CD4-positive, alpha-beta T cell treated with Interleukin-12 subunit alpha and Interleukin-12 subunit beta, for 1 hour (primary cell): ENCODE results near the gene TAF12.
"Not testable (repeated sequence)": the region's sequence is repeated elsewhere in the genome, so short reads cannot be mapped to it uniquely, and the experiment has no call there.

Experiments used
- DNase-seq: peaks from one replicate; pipeline ENCODE4 v3.0.0-alpha.2; 2020

TAF12 gene, protein sequence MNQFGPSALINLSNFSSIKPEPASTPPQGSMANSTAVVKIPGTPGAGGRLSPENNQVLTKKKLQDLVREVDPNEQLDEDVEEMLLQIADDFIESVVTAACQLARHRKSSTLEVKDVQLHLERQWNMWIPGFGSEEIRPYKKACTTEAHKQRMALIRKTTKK

DNA sequence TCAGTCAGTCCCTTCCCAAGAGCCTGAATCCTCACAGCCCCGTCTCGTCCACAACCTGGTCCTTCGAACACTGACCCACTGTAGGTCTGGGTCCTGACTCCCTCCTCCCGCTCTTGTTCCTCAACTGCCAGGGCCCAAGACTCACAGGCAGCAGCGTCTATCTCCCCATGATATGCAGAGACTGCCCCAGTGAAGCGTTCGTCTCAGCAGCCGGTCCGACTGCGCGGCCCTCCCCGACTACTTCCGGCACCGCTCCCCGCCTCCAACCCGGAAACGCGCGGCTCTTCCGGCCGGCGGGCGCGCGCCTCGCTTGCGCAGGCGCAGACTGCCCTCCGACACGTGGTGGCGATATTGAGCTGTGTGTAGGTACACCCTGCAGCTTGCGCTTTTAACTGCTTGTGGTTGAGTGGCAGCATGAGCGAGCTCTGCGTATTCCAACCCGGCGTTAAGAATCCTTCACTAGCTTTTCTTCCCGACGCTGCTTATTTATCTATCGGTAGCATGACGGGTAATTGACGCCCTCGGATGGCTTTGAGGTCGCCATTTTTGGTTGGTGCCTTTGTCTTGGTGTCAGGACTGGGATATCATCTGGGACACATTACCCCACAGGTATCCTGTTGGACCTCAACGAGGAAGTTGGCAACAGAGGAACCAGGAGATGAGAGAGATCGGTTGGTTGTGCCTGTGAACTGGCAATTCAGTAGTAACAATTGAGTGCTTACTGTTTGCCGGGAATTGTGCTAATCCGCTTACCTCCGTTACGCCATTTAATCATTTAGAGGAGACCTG lies at the start of gene TAF12:
Gene TAF12 (minus strand): TSS at position 221 of the 789 bp plus-strand sequence. CDS start 20,986 bp downstream, outside the sequence.
- peak; percentile 97 for DNase-seq

DNA sequence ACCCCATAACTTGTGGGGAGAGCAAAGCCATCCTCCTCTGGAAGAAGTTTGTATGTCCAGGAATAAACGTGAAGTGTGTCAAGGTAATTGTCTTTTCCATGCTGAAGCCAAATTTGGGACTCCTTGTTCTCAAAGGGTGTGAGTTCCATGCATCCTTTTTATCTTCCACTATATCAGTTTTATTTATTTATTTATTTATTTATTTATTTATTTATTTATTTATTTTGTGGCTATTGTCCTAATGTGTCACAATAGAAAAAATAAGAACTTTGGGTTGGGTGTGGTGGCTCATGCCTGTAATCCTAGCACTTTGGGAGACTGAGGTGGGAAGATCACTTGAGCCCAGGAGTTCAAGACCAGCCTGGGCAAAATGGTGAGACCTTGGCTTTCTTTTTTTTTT lies 48.8 kb upstream of the TAF12 start:
- DNase-seq = not testable (repeated sequence)

DNA sequence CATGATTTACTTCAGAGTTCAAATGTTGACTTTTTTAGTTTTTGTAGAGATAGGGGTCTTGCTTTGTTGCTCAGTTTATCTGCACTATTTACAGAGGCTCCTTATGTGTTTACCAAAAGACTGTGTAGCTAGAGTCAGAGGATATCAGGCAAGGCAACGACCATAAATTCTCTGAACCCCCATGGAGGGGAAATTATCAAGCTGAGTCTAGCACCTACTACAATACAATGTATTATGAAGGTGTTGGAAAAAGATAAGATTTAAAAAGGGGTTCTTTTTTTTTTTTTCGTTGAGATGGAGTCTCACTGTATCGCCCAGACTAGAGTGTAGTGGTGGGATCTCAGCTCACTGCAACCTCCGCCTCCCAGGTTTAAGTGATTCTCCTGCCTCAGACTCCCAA lies 42.1 kb upstream of the TAF12 start:
- DNase-seq = no peak

DNA sequence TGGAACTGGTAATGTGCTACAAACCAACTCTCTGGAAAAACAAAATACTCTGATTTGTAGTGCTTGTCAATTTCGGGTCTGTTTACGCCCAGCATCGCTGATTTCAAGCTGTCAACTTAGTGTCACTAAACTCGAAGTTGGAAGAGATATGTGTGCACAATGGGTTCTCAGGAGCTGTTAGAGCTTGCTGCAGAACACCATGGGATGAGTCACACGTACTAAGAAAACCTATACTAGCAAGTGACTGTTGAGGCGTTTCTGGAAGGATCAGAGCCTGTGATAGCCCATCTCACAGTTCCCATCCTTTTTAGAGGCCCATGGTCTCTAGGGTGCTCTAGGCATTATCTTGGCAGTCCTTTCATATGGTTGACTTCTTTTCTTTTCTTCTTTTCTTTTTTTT lies 40.0 kb upstream of the TAF12 start:
- no peak for DNase-seq

DNA sequence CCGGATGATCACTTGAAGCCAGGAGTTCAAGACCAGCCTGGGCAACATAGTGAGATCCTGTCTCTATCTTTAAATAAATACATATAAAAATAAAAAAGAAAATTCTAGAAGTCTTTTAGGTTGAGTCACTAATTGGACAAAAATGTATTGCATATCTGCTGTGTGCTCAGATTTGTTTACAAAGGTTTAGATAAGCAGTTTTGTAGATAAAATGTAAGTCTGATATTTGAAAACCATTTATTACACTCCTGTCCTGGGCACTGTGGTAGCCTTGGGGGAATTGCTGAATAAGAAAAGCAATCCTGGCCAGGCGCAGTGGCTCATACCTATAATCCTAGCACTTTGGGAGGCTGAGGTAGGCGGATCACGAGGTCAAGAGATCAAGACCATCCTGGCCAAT lies 37.3 kb upstream of the TAF12 start:
- DNase-seq = no peak

DNA sequence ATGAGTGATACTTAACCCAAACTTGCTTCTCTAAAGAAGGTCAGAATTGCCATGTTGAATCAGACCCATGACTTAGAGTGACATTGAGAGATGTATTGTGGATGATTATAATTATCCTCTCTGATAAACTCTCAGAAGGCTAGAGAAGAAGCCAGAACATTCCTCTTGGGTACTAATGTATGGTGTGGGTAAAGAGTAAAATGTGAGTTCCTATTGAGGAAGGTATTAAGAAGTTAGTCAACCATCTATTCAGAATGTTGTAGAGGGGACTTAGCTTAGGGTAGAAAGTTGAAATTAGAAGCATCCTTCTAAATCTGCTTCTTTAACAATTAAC lies 33.0 kb upstream of the TAF12 start:
- DNase-seq = no peak

DNA sequence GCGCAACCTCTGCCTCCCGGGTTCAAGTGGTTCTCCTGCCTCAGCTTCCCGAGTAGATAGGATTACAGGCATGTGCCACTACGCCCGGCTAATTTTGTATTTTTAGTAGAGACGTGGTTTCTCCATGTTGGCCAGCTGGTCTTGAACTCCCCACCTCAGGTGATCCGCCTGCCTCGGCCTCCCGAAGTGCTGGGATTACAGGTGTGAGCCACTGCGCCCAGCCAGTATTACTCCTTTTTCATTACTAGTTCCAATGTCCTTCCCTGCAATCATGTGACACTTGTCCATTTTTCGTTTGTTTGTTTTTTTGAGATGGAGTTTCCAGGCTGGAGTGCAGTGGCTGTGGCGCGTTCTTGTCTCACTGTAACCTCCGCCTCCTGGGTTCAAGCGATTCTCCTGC lies 30.1 kb upstream of the TAF12 start:
- DNase-seq = not testable (repeated sequence)

DNA sequence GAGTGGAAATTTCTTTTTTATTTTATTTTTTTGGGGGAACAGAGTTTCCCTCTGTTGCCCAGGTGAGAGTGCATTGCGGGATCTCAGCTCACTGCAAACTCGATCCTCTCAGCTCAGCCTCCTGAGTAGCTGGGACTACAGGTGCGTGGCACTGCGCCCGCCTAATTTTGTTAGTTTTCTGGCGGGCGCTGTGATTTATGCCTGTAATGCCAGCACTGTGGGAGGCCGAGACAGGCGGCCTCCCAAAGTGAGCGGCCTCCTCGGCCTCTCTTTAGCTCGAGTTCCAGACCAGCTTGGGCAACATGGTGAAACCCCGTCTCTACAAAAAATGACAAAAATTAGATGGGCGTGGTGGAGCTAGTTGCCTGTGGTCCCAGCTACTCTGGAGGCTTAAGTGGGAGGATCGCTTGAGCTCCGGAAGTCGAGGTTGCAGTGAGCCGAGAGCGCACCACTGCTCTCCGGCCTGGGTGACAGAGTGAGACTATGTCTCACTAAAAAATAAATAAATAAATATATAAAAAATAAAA lies 28.4 kb upstream of the TAF12 start:
- DNase-seq = no peak

DNA sequence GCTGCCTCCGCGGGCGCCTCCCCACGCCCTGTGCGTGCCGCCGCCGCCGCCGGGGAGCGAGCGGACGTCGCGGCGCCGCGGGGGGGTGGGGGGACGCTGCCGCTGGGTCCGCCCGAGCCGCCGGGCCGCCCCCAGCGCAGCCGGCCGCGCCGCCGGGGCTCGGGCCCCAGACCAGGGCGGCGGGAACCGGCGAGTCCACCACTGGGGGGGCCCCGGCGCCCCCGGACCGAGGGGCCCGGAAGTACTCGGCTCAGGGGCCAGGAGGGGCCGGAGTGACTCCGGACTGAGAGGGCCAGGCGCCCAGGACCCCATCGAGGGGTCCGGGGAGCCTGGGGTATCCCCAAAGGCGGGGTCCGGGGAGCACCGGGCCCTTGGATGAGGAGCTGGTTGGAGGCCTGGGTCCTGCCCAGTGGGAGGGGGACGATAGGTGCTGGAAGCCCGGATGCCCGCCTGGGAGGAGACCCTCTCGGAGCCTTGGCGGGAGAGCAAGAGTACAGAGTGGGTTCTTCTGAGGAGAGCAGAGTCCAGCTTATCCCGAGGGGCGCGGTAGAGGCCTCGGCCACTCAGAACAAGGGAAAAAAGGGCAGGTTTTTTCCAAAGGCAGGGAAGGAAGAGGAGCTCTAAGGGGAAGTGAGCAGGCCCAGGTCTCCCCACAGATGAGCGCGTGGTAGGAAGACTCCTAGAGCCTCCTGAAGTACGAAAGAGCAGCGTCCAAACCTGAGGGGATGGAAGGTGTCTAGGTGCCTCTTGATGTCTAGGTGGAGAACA lies 26.3 kb upstream of the TAF12 start:
- DNase-seq = peak; percentile 39

DNA sequence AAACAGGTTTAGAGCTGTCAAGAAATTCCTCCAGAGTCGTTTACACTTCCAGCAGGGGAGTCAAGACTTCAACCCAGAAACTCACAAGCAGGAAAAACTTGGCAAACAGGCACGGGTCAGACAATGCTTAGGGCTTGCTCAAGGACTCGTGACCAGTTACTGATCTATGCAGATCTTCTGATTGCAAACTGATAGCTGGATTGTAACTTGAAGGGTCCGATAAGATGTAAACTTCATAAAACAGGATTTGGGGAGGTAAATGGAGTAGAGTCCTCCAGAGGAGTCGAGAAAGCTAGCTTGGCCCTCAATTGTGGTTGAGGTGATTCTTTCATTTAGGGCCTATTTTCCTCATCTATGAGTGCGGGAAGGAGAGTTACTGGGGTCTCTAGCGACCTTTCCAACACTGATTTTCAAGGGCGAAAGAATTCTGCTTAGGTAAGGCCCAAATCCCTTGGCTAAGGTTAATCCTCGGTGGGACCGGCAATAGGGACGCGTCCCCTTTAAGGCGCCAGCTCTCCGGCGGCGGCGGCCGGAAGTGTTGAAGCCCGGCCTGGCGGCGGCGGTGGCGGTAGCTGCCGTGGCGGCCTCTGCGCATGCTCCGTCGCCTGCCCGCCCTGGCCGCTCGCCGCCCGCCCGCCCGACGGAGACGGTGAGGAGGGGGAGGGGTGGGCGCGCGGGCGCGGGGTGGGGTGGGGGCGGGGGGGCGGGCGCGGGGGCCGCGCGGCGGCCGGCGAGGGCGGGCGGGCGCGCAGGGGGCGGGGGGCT lies 25.5 kb upstream of the TAF12 start, which contains the start of gene GMEB1:
Gene GMEB1 (plus strand): TSS at position 594 of the 765 bp plus-strand sequence. CDS start 14,829 bp downstream, outside the sequence.
- peak; percentile 89 for DNase-seq

DNA sequence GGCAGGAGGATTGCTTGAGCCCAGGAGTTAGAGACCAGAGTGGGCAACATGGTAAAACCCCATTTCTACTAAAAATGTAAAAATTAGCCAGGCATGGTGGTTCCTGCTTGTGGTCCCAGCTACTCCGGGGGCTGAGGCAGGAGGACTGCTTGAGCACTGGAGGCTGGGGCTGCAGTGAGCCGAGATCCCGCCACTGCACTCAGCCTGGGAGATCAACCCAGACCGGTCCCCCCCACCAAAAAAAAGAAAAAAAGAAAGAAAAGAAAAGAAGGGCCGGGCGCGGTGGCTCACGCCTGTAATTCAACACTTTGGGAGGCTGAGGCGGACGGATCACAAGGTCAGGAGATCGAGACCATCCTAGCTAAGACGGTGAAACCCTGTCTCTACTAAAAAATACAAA lies 23.9 kb upstream of the TAF12 start:
- DNase-seq = no peak

DNA sequence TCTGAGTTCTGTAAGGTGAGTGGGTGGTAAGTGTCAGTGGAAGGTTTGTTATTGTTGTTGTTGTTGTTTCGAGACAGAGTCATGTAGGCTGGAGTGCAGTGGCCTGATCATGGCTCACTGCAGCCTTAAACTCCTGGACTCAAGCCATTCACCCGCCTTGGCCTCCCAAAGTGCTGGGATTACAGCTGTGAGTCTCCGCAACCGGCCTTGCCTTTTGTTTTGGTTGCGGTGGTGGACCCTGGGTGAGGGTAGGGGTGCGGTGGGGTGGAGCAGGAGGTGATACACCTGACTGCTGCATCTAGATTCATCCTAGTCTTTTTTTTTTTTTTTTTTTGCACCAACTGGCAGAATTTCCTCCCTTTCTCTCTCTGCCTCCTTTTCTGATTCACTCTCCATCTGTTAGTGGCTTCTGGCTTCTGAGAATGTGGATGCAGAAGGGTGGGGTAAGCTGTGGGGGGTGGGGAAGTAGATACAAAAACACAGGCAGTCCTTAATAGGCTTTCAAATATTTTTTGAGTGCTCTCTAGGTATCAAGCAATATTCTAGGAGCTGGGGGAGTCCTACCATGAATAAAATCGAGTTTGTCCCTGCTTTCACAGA lies 21.1 kb upstream of the TAF12 start:
- no peak for DNase-seq

DNA sequence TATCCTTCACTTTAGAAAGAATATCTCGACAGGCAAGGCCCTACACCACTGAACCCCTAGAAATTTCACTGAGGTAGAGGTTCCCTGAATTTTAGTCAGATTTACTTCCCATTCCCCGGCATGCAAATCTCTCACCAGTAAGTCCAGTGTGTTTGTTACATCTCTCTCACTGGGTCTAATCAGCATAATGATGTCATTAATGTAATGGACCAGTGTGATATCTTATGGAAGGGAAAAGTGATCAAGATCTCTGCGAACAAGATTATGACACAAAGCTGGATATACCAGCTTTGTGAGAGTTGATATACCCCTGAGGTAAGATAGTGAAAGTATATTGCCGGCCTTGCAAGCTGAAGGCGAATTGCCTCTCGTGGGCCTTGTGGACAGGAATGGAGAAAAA lies 13.5 kb upstream of the TAF12 start:
- DNase-seq = no peak

DNA sequence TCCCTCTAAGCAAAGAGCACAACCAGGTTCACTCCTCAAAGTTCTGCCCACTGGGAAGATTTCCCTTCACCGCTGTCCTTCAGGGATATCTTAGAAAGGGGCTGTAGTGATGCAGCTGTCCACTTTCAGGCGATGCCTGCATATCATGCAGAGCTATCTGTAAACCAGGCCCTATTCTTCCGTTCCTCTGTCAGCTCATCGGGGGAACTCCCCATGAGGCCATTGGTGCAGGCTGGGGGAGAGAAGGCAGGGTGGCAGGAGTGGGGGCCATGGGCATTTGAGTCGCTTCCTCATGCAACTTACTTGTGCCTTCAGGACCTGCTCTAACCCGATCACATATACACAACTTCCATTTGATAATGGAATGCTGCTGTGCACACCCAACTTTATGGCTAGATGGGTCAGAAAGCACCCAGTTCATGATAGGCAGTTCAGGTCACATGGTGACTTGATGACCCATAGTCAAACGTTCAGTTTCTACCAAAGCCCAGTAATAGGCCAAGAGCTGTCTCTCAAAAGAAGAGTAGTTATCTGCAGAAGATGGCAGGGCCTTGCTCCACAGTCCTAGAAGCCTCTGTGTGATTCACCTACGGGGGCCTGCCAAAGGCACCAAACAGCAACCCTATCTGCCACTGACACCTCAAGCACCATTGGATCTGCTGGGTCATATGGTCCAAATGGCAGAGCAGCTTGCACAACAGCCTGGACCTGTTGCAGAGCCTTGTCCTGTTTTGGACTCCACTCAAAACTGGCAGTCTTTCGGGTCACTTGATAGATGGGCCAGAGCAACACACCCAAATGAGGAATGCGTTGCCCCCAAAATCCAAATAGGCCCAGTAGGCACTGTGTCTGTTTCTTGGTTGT lies 12.8 kb upstream of the TAF12 start:
- not testable (repeated sequence) for DNase-seq

DNA sequence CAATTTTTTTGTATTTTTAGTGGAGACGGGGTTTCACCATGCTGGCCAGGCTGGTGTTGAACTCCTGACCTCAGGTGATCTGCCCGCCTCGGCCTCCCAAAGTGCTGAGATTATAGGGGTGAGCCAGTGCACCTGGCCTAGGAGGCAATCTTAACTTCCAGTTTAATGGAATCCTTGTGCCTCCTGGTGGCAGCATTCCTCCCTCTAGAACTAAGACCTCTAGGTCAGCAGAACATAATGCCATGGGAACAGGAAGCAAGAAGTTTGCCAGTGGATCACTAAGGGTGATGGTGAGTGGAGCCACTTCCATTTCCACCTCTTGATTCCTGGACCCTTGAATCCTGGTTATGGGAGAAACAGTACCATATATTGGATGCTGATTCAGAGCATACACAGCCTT lies 11.0 kb upstream of the TAF12 start:
- peak; percentile 28 for DNase-seq

DNA sequence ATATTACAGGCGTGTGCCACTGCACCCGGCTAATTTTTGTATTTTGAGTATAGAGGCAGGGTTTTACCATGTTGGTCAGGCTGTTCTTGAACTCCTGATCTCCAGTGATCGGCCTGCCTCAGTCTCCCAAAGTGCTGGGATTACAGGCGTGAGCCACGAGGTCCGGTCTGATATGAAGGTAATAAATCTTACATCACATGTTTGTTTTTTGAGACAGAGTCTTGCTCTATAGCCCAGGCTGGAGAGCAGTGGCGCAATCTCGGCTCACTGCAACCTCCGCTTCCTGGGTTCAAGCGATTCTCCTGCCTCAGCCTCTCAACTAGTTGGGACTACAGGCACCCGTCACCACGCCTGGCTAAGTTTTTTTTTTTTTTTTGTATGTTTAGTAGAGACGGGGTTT lies 10.2 kb upstream of the TAF12 start:
- DNase-seq = not testable (repeated sequence)

DNA sequence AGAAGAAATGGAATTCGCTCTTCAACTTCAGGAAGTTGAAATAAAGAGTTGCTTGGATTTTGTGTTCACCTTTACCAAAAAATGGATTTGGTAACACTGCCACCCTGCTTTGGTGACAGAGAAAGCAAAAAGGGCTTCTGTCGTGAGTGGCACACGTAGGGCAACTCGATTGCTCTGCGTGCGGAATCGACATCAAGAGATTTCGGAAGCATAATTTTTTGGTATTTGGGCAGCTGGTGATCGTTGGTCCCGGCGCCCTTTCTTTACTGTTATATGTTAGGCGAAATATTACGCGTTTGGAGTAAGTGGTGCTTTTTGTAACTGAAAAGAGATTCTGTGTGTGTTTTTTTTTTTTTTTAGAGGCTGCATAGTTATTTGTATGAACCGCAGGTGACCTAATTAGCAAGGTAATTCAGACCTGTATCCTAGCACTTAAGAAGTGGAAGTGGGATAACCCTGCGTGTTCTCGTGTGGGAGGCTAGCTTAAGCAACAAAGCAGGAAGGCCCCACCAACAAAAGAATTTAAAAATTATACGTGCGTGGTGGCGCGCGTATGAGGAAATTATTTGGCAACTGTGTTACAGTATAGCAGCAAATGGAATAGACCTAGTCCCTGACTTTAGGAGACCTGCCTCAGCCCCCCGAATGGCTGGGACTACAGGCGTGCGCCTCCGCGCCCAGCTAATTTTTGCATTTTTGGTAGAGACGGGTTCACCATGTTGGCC lies 5.8 kb upstream of the TAF12 start, which contains the start of gene RNU11:
Gene RNU11 (plus strand): TSS at position 127 of the 725 bp plus-strand sequence.
- peak; percentile 94 for DNase-seq

DNA sequence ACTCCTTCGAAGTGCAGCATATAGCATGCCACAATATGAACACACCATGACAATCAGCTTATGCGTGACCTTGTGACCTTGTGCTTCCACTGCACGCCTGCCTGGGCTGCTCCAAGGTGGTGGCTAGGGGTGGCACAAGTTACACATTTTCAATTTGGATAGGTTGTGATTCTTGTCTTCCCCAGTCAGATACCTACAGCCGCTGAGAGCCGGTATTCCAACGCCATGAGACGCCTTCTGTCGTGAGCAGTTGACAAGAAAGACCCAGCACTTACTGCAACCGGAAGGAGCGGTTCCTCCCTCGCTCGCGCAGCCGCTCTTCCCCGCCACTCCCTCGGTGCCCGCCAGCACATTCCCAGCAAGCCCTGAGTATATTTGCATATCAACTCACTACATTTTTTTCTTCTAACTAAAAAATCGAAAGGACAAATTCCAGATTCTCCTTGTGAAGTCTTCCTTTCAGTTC lies 5.2 kb upstream of the TAF12 start:
- DNase-seq = peak; percentile 94

DNA sequence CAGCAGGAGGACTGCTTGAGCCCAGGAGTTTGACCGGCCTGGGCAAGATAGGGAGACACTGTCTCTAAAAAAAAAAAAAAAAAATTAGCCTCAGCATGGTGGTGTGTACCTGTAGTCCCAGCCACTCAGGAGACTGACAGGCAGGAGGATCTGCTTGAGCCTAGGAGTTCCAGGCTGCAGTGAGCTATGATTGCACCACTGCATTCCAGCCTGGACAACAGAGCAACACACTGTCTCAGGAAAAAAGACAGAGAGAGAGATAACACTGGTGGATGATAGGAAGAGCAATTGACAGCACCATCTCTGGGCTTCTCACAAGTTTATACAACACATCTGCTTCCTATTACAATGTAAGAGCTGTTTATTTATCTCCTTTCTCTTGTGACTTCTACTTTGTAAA lies 3.2 kb upstream of the TAF12 start:
- no peak for DNase-seq

DNA sequence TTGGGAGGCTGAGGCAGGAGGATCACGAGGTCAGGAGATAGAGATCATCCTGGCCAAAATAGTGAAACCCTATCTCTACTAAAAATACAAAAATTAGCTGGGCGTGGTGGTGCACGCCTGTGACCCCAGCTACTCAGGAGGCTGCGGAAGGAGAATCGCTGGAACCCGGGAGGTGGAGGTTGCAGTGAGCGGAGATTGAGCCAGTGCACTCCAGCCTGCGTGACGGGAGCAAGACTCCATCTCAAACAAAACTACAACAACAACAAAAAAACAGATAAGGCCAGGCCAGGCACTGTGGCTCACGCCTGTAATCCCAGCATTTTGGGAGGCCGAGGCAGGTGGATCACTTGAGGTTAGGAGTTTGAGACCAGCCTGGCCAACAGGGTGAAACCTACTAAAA lies 2.5 kb upstream of the TAF12 start:
- DNase-seq = not testable (repeated sequence)
